ENCODE results near the gene HOXC5. TPM values are rescaled to one million over a fixed set of nuclear protein-coding genes. Genes with fewer than 3 reads are reported as not detected.

The HOXC5 gene
- total and polyA plus RNA-seq, 12 donors = 0.01 TPM; not detected in 11

DNA sequence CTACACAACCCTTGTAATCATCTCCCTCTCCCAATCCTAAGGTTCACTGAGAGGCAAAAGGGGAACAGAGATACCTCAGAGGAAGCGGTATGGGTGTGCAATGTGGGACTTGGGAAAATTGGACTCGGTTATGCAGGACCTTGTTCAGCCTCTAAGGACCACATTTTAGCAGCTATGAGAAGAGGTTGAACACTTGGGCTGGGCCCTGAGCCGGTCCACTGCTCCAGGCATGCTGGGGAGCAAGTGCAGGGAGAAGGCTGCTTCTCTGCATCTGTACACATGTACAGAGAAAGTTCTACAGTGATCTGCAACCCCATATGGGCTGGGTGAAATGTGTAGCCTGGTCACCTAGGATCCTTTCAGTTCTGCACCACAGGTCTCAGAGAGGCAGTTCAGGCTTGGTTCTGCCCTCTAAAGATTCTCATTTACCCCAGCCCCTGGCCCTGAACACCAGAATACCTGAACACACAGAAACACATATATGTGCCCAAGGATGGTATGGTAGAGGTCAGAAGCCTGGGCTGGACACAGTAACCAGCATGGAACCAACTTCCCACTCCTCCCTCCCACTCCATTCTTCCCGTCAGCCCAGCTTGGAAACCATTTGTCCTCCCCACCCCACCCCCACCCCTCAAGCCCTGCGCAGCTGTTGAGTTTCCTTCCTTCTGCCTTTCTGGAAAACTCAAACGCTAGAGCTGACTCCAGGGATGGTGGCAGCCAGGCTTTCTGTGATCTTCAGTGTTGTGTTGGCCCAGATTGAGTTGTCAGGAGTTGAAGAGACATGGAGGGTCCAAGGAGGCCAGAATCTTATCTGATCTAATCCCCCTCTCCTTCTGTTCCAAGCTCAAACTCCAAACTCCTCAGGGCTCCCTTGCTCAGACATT is 10.4 kb downstream of the HOXC5 start:
- no peak overlapping the region for H3K27ac ChIP-seq
- intact Hi-C loops (cut with DNase I) = no loop called here

GRCh38 chr12:54044425-54045103 is 11.7 kb downstream of the HOXC5 start:
- WGBS, 2 donors = 20 to 22% methylated on average over 5 of the region's 5 CpGs
- peaks cover 25 to 99% (median 97%) of the 10 kb centered on the region in 7 donors for H3K27me3 ChIP-seq
- ATAC-seq (no peak), DNase-seq (no peak)
- TF ChIP-seq, protein P1, sequence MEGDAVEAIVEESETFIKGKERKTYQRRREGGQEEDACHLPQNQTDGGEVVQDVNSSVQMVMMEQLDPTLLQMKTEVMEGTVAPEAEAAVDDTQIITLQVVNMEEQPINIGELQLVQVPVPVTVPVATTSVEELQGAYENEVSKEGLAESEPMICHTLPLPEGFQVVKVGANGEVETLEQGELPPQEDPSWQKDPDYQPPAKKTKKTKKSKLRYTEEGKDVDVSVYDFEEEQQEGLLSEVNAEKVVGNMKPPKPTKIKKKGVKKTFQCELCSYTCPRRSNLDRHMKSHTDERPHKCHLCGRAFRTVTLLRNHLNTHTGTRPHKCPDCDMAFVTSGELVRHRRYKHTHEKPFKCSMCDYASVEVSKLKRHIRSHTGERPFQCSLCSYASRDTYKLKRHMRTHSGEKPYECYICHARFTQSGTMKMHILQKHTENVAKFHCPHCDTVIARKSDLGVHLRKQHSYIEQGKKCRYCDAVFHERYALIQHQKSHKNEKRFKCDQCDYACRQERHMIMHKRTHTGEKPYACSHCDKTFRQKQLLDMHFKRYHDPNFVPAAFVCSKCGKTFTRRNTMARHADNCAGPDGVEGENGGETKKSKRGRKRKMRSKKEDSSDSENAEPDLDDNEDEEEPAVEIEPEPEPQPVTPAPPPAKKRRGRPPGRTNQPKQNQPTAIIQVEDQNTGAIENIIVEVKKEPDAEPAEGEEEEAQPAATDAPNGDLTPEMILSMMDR (IDR thresholded peaks at IDR 0.05) = no peak
- H3K27ac ChIP-seq = no peak overlapping the region
- no peak overlapping the region for H3K4me3 ChIP-seq
- H3K36me3 ChIP-seq = no peaks in the 10 kb centered on the region
- H3K9me3 ChIP-seq = no peaks in the 10 kb centered on the region
- intact Hi-C loops (cut with DNase I) = no loop called here
- peaks cover 0 to 12% (median 7%) of the 10 kb centered on the region in 9 donors for H3K4me1 ChIP-seq

More for the DNA sequence above, 10.4 kb downstream of the HOXC5 start:
- H3K9me3 ChIP-seq = no peaks in the 10 kb centered on the region
- H3K4me3 ChIP-seq = no peak overlapping the region
- DNase-seq (no peak), ATAC-seq (no peak)
- H3K36me3 ChIP-seq = no peaks in the 10 kb centered on the region
- WGBS, 2 donors = 27 to 37% methylated on average over 6 of the region's 6 CpGs
- TF ChIP-seq, protein P1 (IDR thresholded peaks at IDR 0.05) = no peak
- H3K4me1 ChIP-seq = peaks cover 0 to 12% (median 7%) of the 10 kb centered on the region in 9 donors
- peaks cover 25 to 99% (median 99%) of the 10 kb centered on the region in 7 donors for H3K27me3 ChIP-seq

DNA sequence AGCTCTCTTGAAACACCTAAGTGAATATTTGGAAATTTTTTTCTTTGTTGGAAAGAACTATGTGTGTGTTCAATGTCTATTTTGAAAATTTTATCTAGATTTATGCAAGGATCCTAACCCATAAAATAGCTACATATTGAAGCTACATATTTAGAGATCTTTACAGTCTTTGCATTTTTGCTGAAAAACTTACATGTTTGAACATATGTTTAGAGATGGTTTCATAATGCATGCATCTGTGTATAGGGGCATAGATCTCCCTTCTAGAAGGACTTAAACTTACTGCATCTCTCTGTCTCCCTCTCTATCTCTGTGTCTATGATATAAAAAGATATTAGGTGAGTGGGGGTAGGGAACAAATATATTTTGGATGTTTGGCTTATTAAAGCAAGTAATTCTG is 12.6 kb downstream of the HOXC5 start:
- peaks cover 25 to 98% (median 97%) of the 10 kb centered on the region in 7 donors for H3K27me3 ChIP-seq
- no peak overlapping the region for H3K27ac ChIP-seq
- peaks cover 0 to 12% (median 7%) of the 10 kb centered on the region in 9 donors for H3K4me1 ChIP-seq
- H3K9me3 ChIP-seq = no peaks in the 10 kb centered on the region
- DNase-seq = no peak
- ATAC-seq = no peak
- intact Hi-C loops (cut with DNase I) = no loop called here
- H3K36me3 ChIP-seq = no peaks in the 10 kb centered on the region
- H3K4me3 ChIP-seq = no peak overlapping the region
- TF ChIP-seq, protein P1 (IDR thresholded peaks at IDR 0.05) = no peak

- intact Hi-C loops (cut with DNase I) = no loop called here
- Histone ChIP-seq H3K27ac (no peak overlapping the region), H3K9me3 (no peaks in the 10 kb centered on the region), H3K27me3 (peaks cover 25 to 98% (median 97%) of the 10 kb centered on the region in 7 donors), H3K36me3 (no peaks in the 10 kb centered on the region), H3K4me3 (no peak overlapping the region), H3K4me1 (peaks cover 0 to 12% (median 7%) of the 10 kb centered on the region in 9 donors)
- TF ChIP-seq, protein P1 (IDR thresholded peaks at IDR 0.05) = no peak
- ATAC-seq (no peak), DNase-seq (no peak)
- WGBS, 2 donors = 15 to 21% methylated on average over 16 of the region's 16 CpGs
Measured at GRCh38 chr12:54045868-54046521, 13.1 kb downstream of the HOXC5 start.
